Neural cell (in vitro differentiated cells): ENCODE results near the gene USP2. TPM values are rescaled to one million over a fixed set of nuclear protein-coding genes. Genes with fewer than 3 reads are reported as not detected.
A peak's percentile ranks its signal among the peaks of the same experiment; 100 is the strongest.

Source experiments
- H2AFZ ChIP-seq: fragments of 200-600, 300-800 bp; sonication (generic), shearing (Covaris generic); 2 replicates; pipeline ENCODE4 v1.6.0; 2014; ENCODE audit warnings: low read depth, mild to moderate bottlenecking, antibody characterized with exemption, low read length, moderate library complexity
- H3F3A ChIP-seq: fragments of 200-600 bp; shearing (Covaris generic); 2 replicates; pipeline ENCODE4 v1.6.1; 2016; ENCODE audit warnings: mild to moderate bottlenecking, moderate library complexity, mixed read lengths, antibody characterized with exemption, low read length; ENCODE audit not compliant: insufficient read depth, poor library complexity, severe bottlenecking
- H3K27ac ChIP-seq: fragments of 200-600, 300-800 bp; sonication (generic), shearing (Covaris generic); 2 replicates; pipeline ENCODE4 v1.5.1; 2014; ENCODE audit warnings: mild to moderate bottlenecking, low read length, moderate library complexity
- H3K27me3 ChIP-seq: fragments of 300-800, 200-600 bp; sonication (generic), shearing (Covaris generic); 2 replicates; pipeline ENCODE4 v1.6.0; 2014; ENCODE audit warnings: mild to moderate bottlenecking, low read depth, low read length, moderate library complexity; ENCODE audit not compliant: insufficient read depth
- H3K36me3 ChIP-seq: fragments of 300-800, 200-600 bp; sonication (generic), shearing (Covaris generic); 2 replicates; pipeline ENCODE4 v1.5.1; 2014; ENCODE audit warnings: mild to moderate bottlenecking, antibody characterized with exemption, low read length, moderate library complexity; ENCODE audit not compliant: insufficient read depth
- H3K4me2 ChIP-seq: fragments of 300-800, 200-600 bp; sonication (generic), shearing (Covaris generic); 2 replicates; pipeline ENCODE4 v1.6.0; 2014; ENCODE audit warnings: mild to moderate bottlenecking, low read length
- H3K4me3 ChIP-seq: fragments of 300-800, 200-600 bp; sonication (generic), shearing (Covaris generic); 2 replicates; pipeline ENCODE4 v1.5.1; 2014; ENCODE audit warnings: mild to moderate bottlenecking, low read length, moderate library complexity
- H3K79me2 ChIP-seq: fragments of 200-600 bp; shearing (Covaris generic); replicated peaks from 2 replicates; pipeline ENCODE4 v1.6.0; 2014; ENCODE audit warnings: mild to moderate bottlenecking, low read length, moderate library complexity; ENCODE audit not compliant: insufficient read depth
- H3K9ac ChIP-seq: fragments of 300-800, 200-600 bp; sonication (generic), shearing (Covaris generic); 2 replicates; pipeline ENCODE4 v1.6.1; 2016; ENCODE audit warnings: mild to moderate bottlenecking, low read length, mixed read lengths
- H3K9me2 ChIP-seq: fragments of 200-600 bp; shearing (Covaris generic); 2 replicates; pipeline ENCODE4 v1.6.1; 2016; ENCODE audit warnings: mild to moderate bottlenecking, low read length, mixed read lengths; ENCODE audit not compliant: insufficient read depth
- H3K9me3 ChIP-seq: fragments of 200-600, 300-800 bp; sonication (generic), shearing (Covaris generic); 2 replicates; pipeline ENCODE4 v1.6.1; 2016; ENCODE audit warnings: mild to moderate bottlenecking, mixed run types, low read length, moderate library complexity, mixed read lengths
- H4K20me1 ChIP-seq: fragments of 200-600 bp; shearing (Covaris generic); 2 replicates; pipeline ENCODE4 v1.6.1; 2016; ENCODE audit warnings: mild to moderate bottlenecking, mixed run types; ENCODE audit not compliant: insufficient read depth
- EP300 ChIP-seq: fragments of 450-650 bp; conservative IDR thresholded peaks from 2 replicates; pipeline ENCODE4 v1.6.1; 2014; ENCODE audit warnings: antibody characterized with exemption, mild to moderate bottlenecking, moderate library complexity; ENCODE audit not compliant: poor library complexity, severe bottlenecking
- EZH2 ChIP-seq: fragments of 200-600, 300-800 bp; shearing (Covaris generic), sonication (generic); IDR thresholded peaks from 2 replicates; pipeline ENCODE4 v1.6.1; 2014; ENCODE audit warnings: antibody characterized with exemption, low read length, borderline replicate concordance, mild to moderate bottlenecking; ENCODE audit not compliant: insufficient read depth, poor library complexity, severe bottlenecking
- MXI1 ChIP-seq: fragments of 450-650 bp; conservative IDR thresholded peaks from 2 replicates; pipeline ENCODE4 v1.6.1; 2014; ENCODE audit warnings: antibody characterized with exemption, mild to moderate bottlenecking; ENCODE audit not compliant: poor library complexity, severe bottlenecking
- POLR2AphosphoS5 ChIP-seq: IDR thresholded peaks from 2 replicates; pipeline ENCODE4 v1.6.1; 2012
- RAD21 ChIP-seq: fragments of 450-650 bp; conservative IDR thresholded peaks from 2 replicates; pipeline ENCODE4 v1.6.1; 2014; ENCODE audit warnings: antibody characterized with exemption, mild to moderate bottlenecking, moderate library complexity
- SMC3 ChIP-seq: fragments of 450-650 bp; conservative IDR thresholded peaks from 2 replicates; pipeline ENCODE4 v1.6.1; 2014; ENCODE audit warnings: antibody characterized with exemption, mild to moderate bottlenecking, moderate library complexity; ENCODE audit not compliant: poor library complexity
- TAF1 ChIP-seq: IDR thresholded peaks from 2 replicates; pipeline ENCODE4 v1.6.1; 2012; ENCODE audit warnings: low read depth
- polyA plus RNA-seq: library from polyadenylated mRNA; depleted of rRNA; stranded (reverse); fragments of >200 nt; gene quantifications from 2 replicates; pipeline ENCODE4 v1.2.3, GENCODE V29; 2014
- TF ChIP-seq, protein P1 (sequence below): fragments of 450-650 bp; IDR thresholded peaks from 2 replicates; pipeline ENCODE4 v1.5.1; 2014; ENCODE audit warnings: antibody characterized with exemption, mild to moderate bottlenecking, moderate library complexity; ENCODE audit not compliant: poor library complexity, severe bottlenecking
- TF ChIP-seq, protein P2 (sequence below): IDR thresholded peaks from 2 replicates; pipeline ENCODE4 v1.6.1; 2012; ENCODE audit warnings: borderline replicate concordance

USP2 gene
- polyA plus RNA-seq, 1 donor from 2014 or later = 0.59 TPM

DNA sequence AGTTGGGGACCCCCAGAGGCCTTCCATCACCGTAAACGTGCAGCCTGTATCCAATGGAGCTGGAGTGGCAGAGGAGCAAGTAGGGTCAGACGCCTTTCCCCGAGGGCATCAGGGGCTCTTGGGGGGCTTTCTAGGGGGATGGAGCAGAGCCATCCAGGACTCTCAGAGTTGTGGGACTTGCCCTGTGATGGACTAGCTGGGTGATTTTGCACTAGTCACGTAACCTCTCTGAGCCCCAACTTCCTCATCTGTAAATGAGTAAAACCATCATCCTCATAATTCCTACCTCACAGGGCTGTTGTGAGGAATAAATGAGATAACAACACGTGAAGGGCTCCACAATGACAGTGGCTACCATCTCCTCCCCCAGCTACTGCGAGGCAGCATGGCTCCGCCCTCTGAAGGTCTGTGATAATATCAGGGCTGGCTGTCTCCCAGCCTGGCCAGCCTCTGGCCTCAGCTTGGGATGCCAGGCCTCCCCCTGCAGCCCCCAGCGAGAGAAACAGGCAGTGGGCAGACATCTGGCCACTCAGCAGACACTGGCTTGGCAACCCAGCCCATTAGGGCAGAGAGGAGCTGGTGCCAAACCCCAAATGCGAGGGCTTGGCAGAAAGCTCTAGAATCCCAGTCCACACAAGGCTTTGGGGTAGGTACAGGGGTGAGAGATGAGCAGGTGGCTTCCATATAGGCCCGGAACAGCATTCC is 6.7 kb downstream of the USP2 start:
- H3K4me2 ChIP-seq = no peak overlapping the region
- no peak overlapping the region for H3K27ac ChIP-seq
- no peak overlapping the region for H3K4me3 ChIP-seq
- no peaks in the 10 kb centered on the region for H3K9me3 ChIP-seq
- H3K27me3 ChIP-seq = no peaks in the 10 kb centered on the region
- no peaks in the 10 kb centered on the region for H3F3A ChIP-seq
- H3K9me2 ChIP-seq = no peaks in the 10 kb centered on the region
- no peaks in the 10 kb centered on the region for H3K36me3 ChIP-seq
- no peaks in the 10 kb centered on the region for H3K79me2 ChIP-seq
- TF ChIP-seq, protein P1, sequence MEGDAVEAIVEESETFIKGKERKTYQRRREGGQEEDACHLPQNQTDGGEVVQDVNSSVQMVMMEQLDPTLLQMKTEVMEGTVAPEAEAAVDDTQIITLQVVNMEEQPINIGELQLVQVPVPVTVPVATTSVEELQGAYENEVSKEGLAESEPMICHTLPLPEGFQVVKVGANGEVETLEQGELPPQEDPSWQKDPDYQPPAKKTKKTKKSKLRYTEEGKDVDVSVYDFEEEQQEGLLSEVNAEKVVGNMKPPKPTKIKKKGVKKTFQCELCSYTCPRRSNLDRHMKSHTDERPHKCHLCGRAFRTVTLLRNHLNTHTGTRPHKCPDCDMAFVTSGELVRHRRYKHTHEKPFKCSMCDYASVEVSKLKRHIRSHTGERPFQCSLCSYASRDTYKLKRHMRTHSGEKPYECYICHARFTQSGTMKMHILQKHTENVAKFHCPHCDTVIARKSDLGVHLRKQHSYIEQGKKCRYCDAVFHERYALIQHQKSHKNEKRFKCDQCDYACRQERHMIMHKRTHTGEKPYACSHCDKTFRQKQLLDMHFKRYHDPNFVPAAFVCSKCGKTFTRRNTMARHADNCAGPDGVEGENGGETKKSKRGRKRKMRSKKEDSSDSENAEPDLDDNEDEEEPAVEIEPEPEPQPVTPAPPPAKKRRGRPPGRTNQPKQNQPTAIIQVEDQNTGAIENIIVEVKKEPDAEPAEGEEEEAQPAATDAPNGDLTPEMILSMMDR = no peak
- TF ChIP-seq MXI1 (no peak), TAF1 (no peak), EZH2 (no peak), SMC3 (no peak), EP300 (no peak), RAD21 (no peak), POLR2AphosphoS5 (no peak)
- TF ChIP-seq, protein P2, sequence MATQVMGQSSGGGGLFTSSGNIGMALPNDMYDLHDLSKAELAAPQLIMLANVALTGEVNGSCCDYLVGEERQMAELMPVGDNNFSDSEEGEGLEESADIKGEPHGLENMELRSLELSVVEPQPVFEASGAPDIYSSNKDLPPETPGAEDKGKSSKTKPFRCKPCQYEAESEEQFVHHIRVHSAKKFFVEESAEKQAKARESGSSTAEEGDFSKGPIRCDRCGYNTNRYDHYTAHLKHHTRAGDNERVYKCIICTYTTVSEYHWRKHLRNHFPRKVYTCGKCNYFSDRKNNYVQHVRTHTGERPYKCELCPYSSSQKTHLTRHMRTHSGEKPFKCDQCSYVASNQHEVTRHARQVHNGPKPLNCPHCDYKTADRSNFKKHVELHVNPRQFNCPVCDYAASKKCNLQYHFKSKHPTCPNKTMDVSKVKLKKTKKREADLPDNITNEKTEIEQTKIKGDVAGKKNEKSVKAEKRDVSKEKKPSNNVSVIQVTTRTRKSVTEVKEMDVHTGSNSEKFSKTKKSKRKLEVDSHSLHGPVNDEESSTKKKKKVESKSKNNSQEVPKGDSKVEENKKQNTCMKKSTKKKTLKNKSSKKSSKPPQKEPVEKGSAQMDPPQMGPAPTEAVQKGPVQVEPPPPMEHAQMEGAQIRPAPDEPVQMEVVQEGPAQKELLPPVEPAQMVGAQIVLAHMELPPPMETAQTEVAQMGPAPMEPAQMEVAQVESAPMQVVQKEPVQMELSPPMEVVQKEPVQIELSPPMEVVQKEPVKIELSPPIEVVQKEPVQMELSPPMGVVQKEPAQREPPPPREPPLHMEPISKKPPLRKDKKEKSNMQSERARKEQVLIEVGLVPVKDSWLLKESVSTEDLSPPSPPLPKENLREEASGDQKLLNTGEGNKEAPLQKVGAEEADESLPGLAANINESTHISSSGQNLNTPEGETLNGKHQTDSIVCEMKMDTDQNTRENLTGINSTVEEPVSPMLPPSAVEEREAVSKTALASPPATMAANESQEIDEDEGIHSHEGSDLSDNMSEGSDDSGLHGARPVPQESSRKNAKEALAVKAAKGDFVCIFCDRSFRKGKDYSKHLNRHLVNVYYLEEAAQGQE = no peak
- no peak overlapping the region for H2AFZ ChIP-seq
- H3K9ac ChIP-seq = no peak overlapping the region
- no peaks in the 10 kb centered on the region for H4K20me1 ChIP-seq

DNA sequence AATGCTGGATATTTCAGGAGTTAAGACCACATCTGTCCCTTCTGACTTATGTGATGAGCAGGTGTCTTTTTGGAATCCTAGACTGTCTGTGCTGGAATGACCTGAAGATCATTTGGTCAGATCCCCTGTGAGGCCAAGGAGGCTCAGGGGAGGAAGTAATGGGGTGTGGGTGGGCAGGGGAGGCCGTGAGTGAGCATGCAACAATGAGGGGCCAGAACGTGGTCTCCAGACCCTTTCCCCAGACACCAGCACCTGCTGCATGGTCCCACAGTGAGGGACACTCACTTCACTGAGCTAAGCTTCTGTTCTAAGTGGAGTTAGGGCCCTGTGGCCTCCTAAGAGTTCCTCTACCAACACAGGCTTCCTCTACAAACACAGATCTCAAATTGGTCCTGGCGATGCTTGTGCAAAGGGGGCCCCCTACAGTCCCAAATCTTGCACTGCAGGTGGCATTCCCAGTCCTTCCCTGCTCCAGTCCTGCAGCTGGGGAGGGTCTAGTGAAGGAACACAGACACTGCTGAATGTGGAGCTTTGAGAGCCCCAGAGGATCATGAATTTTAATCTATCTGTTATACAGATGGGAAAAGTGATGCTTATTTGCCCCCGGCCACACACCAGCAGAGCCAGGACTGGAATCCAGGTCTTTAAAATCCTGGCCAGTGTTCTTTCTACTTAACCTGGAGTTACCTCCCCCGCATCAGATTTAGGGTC is 7.4 kb downstream of the USP2 start:
- H3F3A ChIP-seq = no peaks in the 10 kb centered on the region
- no peaks in the 10 kb centered on the region for H3K79me2 ChIP-seq
- H3K27ac ChIP-seq = no peak overlapping the region
- no peaks in the 10 kb centered on the region for H4K20me1 ChIP-seq
- no peak overlapping the region for H3K9ac ChIP-seq
- no peak overlapping the region for H2AFZ ChIP-seq
- no peaks in the 10 kb centered on the region for H3K27me3 ChIP-seq
- H3K9me2 ChIP-seq = no peaks in the 10 kb centered on the region
- TF ChIP-seq POLR2AphosphoS5 (no peak), MXI1 (no peak), TAF1 (no peak), SMC3 (peak; percentile 92), RAD21 (peak; percentile 97), EZH2 (no peak), EP300 (no peak)
- TF ChIP-seq, protein P1 = peak; percentile 95
- TF ChIP-seq, protein P2 = no peak
- H3K4me3 ChIP-seq = no peak overlapping the region
- H3K36me3 ChIP-seq = no peaks in the 10 kb centered on the region
- H3K9me3 ChIP-seq = no peaks in the 10 kb centered on the region
- H3K4me2 ChIP-seq = no peak overlapping the region
